Dermis blood vessel endothelial cell (primary cell): ENCODE measurements around the gene HS2ST1. TPM values are rescaled to one million over a fixed set of nuclear protein-coding genes. Genes with fewer than 3 reads are reported as not detected.
"Not testable (repeated sequence)": the region's sequence is repeated elsewhere in the genome, so short reads cannot be mapped to it uniquely, and the experiment has no call there.

Experiments
- DNase-seq: peaks from one replicate; pipeline ENCODE4 v3.0.0; 2010
- total RNA-seq: library from RNA; depleted of rRNA; stranded (reverse); fragments of >200 nt; gene quantifications from 2 replicates; pipeline ENCODE4 v1.2.3, GENCODE V29; 2014

Gene HS2ST1
- total RNA-seq, 1 donor from 2014 or later: 17.7 TPM

- no peak for DNase-seq
Observed at GRCh38 chr1:86926883-86927282, 12.4 kb downstream of the HS2ST1 start.

DNA sequence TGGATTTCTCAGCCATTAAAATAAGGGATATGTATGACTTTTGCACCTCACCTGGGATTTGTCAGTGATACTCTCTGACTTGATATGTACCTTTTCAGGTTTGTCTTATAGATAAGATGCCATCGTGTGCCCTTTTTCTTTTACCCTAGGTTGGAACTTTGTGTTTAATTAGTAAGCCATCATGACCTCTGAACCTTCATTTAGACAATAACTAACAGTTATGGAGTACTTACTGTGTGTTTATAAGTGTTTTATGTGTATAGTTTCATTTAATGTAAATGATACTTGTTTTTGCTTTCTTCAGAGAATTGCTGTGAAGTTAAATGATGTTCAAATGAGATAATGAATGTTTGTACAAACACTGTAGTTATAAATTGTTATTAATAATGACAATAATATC lies 14.4 kb downstream of the HS2ST1 start:
- no peak for DNase-seq

GRCh38 chr1:86933051-86933450 lies 18.6 kb downstream of the HS2ST1 start:
- DNase-seq: no peak

DNA sequence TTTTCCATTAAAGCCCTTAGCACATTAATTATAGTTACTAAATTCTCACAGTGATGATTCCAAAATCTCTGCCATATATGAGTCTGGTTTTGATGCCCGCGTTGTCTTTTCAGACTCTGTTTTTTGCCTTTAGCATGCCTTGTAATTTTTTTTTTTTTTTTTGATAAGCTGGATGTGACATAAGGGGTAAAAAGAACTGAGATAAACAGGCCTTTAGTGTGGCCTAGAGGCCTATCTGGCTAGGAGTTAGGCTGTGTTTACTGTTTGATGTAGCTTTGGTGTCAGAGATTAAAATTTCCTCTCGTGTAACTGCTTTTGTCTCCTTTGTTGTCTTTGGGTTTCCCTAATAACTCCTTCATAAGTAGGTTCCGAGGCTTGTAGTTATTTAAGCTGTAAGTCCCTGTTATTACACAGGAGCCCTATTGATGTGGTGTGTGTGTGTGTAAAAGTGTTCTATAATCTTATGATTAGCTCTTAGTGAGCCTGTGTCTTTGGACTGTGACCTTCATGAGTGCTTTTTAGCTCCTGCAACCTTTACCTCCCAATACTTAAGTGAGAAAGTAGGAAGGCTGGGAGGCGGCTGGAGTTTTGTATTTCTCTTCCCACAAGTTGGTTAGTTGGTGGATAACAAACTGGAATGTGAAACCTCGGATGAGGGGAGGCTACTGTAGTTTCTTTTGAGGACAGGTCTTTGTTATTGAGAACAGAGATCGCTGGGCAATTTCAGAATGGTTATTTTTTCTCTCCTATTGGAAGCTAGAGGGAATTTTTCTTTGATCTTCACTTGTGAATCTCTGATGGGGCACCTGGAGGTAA lies 19.3 kb downstream of the HS2ST1 start:
- no peak for DNase-seq

- DNase-seq: no peak
Observed at GRCh38 chr1:86938450-86938849, 24.0 kb downstream of the HS2ST1 start.

- DNase-seq: no peak
Observed at GRCh38 chr1:86938855-86939254, 24.4 kb downstream of the HS2ST1 start.

DNA sequence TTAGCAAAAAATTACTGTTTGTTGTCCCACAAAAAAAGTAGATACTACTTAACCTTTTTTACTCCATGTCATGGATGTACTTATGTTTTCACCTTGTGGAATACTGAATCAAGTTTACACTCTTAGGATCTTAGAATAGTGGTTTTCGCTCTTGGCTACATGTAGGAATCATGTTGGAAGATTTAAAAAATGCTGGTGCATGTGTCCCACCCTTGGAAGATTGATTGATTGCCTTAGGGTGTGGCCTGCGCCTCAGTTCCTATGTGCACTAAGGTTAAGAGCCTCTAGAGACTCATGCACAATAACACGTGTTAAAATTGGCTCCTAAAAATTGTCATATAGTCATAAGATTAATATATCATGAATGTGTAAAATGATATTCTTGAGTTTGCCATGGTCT lies 25.0 kb downstream of the HS2ST1 start:
- DNase-seq: no peak

DNA sequence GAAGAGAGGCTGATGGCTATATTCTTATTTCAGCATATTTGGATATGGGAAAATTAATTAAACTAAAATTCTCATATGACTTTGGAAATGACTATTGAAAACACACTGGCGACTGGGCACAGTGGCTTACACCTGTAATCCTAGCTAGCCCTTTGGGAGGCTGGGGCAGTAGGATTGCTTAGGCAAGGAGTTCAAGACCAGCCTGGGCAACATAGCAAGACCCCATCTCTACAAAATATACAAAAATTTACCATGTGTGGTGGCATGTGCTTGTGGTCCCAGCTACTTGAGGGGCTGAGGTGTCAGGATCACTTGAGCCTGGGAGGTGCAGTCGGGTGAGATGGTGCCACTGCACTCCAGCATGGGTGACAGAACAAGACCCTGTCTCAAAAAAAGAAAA lies 26.2 kb downstream of the HS2ST1 start:
- no peak for DNase-seq

DNA sequence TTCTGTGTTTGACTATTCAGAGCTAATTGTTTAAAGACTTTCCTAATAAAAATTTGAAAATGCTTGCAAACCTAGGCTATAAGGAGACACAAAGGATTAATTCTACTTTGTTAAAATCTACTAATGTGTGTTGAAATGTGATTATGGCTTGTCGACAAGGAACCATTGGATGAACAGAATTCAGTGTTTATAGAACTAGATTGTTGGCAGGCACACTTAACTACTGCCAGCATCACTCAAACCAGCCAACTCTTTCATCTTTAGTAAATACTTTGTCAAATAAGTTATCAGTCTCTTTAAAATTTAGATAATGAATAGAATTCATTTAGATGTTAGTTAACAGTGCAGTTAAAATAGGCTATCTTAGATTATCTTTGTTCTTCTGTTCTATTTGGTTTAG lies 27.6 kb downstream of the HS2ST1 start:
- DNase-seq: no peak

DNA sequence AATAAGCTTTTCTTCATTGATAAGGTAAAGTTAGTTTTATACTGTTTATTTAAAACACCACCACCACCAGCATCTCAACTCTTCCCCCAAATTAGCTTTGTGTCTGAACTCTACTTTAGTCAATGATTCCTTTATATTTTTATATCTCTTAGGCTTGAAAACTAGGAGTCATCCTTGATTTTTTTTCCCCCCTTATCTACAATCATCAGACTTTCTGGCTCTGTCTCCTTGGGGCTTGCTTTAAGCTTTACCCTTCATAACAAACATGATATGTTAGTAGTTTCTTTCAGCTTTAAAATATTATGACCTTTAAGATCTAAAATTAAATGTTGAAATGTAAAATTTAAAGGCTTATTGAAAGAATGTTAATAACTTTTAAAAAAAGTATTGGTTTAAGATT lies 28.3 kb downstream of the HS2ST1 start:
- DNase-seq: no peak

DNA sequence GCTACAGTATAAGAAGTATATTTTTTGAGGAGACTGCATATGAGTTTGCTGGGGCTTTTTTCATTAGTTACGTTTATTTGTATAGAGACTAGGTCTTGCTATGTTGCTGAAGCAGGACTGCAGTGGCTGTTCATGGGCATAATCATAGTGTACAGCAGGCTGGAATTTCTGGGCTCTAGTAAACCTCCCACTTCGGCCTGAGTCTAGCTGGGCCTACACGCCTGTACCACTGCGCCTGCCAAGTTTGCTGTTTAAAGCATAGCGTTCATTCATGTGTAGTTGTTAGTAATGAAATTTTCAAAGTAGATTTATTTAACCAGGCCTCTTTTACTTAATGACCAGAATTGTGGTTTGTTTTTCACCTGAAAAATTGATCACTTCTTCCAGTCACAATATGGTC lies 33.8 kb downstream of the HS2ST1 start:
- no peak for DNase-seq

DNA sequence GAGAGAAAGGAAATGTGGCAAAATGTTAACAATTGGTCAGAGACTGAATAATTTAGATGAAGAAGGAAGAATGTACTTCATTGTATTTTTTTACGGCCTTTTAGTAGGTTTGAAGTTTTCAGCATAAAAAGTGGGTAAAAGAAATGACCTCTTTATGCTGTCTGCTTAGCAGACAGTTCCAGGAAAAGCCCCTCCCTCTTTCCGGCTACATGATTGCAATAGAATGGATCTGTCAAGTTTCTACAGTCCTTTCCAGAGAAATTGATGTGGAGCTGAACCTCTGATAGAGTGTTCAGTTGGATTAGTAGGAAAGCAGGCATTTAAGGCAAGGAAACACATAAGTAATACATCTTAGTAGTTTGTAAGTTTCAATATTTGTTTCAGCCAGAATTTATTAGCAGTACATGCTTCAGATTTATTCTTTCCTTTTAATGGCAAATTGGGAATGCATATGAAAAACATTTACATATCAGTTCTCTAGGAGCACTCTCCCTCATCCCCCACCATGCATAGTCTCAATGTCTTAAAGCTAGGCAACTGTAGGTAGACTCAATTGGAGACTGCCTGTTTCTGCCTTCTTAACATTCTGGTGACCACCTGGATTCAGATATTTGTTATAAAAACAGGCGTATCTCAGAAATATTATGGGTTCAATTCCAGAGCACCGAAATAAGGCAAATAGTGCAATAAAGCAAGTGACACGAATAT lies 36.4 kb downstream of the HS2ST1 start:
- peak; percentile 8 for DNase-seq

DNA sequence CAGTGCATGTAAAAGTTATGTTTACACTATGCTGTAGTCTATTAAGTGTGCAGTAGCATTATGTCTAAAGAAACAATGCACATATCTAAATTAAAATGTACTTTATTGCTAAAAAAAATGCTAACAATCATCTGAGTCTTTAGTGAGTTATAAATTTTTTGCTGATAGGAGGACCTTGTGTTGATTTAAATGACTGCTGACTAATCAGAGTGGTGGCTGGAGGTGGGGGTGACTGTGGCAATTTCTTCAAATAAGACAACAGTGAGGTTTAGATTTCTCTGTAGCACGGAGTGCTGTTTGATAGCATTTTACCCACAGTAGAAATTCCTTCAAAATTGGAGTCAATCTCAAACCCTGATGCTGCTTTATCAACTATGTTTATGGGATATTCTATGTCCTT lies 37.0 kb downstream of the HS2ST1 start:
- no peak for DNase-seq

- no peak for DNase-seq
Observed at GRCh38 chr1:86953167-86953566, 38.7 kb downstream of the HS2ST1 start.

DNA sequence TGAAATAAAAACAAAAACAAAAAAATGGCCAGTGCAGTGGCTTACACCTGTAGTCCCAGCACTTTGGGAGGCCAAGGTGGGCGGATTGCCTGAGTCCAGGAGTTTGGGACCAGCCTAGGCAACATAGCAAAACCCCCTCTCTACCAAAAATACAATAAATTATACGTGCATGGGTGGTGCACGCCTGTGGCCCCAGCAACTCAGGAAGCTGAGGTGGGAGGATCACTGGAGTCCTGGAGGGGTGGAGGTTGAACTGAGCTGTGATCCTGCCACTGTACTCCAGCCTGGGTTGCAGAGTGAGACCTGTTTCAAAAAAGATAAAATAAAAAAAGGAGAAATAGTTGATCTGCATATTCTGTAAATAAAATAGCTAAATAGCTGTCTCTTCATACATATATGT lies 41.2 kb downstream of the HS2ST1 start:
- no peak for DNase-seq

GRCh38 chr1:86956221-86956620 lies 41.8 kb downstream of the HS2ST1 start:
- no peak for DNase-seq

DNA sequence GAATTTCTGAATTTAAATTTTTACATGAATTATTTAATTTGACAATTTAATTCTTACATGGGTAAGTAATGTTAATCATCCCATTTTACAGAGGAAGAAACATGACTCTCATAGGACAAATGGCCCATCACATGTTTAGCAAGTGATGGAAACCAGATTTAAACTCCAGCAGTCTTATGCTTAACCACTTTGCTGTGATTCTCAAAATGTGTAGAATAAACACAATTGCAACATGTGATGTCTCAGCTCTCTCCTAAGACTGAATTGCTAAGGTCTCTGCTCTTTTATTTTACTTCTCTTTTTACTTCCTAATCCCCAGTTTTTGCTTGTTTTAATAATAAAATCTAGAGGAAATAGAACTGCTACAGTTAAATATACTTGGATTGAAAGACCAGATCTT lies 42.8 kb downstream of the HS2ST1 start:
- DNase-seq: no peak

GRCh38 chr1:86960548-86960947 lies 46.1 kb downstream of the HS2ST1 start:
- DNase-seq: no peak

GRCh38 chr1:86963841-86964240 lies 49.4 kb downstream of the HS2ST1 start:
- DNase-seq: not testable (repeated sequence)

DNA sequence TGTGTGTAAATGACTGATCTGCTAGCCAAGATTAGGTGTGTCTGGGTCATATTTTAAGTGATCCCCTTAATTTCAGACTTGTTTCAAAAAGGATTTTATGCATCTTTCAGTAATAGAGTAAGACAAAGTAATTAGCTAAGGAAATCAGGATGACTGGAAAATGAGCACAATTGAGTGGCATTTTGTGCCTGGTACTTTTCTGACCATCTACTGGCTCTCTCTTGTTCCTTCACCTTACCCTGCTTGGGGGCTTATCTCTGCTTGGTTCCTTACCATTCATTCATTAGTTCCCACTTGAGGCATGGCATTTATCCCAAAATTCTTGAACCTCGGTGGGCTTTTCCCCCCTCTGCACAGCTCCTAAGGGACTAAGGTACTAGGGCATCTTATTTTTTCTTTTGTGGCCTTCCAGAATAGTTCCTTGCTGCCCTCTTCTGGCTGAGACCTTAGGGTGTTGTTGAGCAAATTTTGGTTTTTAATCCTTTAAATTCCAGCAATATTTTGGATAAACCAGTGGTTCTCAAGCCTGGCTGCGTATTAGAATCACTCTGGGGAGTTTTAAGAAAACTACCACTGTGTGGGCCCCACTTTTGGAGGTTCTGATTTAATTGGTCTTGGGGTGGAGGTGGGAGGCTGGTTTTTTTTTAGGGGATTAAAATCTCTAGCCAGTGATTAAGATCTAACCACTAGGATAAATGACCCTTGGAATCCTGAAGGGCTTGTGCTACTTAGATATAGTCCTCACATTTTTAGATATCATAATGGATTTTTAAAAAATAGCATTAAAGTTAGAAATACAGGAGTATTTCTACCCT lies 50.8 kb downstream of the HS2ST1 start:
- peak; percentile 67 for DNase-seq

DNA sequence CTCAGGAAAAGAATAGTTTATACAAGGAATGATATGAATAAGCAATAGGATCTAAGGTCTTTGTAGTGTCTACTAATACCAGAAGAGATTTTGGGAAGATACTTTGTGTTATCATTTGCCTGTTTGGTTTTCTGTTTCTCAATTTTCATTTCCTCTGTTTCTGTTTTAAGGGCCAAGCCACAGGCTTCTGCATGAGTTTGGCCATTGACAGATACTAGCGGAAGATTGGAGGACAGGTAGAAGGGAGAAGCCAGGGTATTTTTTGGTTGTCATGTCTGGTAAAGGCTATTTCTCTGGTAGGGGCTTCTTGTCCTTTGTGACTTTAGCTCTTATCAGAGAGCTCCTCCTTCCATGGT lies 51.4 kb downstream of the HS2ST1 start:
- no peak for DNase-seq

DNA sequence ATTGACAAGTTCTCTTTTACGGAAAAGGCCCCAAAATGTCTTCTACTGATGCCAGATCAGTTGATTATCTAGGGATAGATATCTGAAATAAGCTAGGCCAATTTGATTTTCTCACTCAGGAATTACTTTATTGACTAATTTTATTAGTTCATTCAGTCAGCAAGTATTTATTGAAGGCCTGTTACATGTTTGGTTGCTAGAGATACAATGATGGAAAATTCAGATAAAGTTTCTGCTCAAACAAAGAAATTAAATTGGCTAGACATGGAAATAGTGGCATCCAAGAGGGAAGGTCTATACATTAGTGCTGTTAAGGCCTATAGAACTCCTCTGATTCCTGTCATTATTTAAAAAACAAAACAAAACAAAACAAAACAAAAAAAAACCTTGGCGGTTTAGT lies 56.5 kb downstream of the HS2ST1 start:
- DNase-seq: no peak

GRCh38 chr1:86971778-86972177 lies 57.3 kb downstream of the HS2ST1 start:
- no peak for DNase-seq

GRCh38 chr1:86972262-86972661 lies 57.8 kb downstream of the HS2ST1 start:
- peak; percentile 7 for DNase-seq
